TTC549 (cell line): ENCODE measurements around the gene OR10H5.
"Not testable (repeated sequence)": the region's sequence is repeated elsewhere in the genome, so short reads cannot be mapped to it uniquely, and the experiment has no call there.

Source experiments
- FAIRE-seq: peaks from 2 replicates; lab custom pipeline; 2012; peaks lifted over from hg19 to GRCh38; lab: Jason Lieb, UNC

Gene OR10H5

GRCh38 chr19:15812060-15812722 is 24.7 kb downstream of the OR10H5 start:
- FAIRE-seq, result no peak

- no peak for FAIRE-seq
Measured at GRCh38 chr19:15813916-15814315, 26.5 kb downstream of the OR10H5 start.

DNA sequence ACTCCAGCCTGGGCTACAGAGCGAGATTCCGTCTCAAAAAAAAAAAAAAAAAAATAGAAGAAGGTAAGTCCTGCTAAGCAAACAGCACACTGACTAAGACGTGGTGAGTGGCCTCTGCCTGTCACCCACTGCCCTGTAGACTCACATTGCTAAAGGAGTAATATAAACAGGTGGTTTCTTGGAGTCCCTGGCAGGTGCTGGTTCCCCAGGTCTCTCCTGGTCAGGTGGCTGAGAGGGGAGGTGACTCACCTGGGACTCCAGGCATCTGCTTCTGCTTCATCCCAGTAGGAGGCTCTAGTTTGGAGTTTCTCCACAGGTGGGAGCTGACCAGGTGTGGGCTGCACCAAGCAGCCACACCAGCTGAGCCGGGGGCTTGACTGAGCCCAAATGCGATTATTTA is 27.8 kb downstream of the OR10H5 start, which contains the start of gene OR10H1:
Gene OR10H1 (minus strand): TSS at position 359 of the 400 bp plus-strand sequence. CDS start 7,627 bp downstream, outside the sequence.
- FAIRE-seq, result no peak

GRCh38 chr19:15820646-15821045 is 33.2 kb downstream of the OR10H5 start:
- FAIRE-seq, result no peak

GRCh38 chr19:15825753-15826152 is 38.3 kb downstream of the OR10H5 start:
- FAIRE-seq, result no peak

DNA sequence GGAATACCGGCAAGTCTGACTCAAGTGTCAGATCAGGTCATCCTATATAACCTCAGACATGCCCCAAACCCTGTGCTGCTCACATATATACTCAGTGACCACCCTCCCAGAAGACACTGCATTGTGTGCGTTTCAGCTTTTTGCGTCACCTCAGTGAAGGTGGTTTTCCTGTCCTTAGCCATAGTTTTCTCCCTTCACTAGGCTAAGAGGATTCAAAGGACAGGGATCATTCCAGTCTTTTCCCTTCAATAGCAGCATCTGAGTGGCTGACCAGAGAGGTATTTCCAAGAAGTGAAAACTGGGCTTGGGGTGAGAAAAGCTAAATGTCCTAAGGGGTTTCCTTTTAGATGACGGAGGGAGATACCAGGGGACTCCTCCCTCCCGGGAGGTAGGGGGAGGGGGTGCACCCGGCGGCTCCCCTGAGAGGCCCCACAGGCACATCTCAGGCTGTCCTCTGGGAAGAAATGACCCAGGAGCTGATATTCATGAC is 40.7 kb downstream of the OR10H5 start:
- FAIRE-seq, result no peak

DNA sequence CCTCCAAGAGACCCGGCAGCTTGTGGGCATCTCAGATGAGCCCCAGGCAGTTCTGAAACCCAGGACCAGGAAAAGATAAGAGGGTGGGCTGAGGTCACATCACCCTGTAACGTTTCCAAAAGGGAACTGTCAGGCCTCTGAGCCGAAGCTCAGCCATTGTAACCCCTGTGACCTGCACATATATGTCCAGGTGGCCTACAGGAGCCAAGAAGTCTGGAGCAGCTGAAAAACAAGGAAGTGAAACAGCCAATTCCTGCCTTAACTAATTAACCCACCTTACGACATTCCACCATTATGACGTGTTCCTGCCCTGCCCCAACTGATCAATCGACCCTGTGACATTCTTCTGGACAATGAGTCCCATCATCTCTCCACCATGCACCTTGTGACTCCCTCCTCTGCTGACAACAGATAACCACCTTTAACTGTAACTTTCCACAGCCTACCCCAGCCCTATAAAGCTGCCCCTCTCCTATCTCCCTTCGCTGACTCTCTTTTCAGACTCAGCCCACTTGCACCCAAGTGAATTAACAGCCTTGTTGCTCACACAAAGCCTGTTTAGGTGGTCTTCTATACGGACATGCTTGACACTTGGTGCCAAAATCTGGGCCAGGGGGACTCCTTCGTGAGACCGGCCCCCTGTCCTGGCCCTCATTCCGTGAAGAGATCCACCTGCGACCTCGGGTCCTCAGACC is 41.3 kb downstream of the OR10H5 start:
- FAIRE-seq, result not testable (repeated sequence)

- no peak for FAIRE-seq
Measured at GRCh38 chr19:15829306-15829698, 41.8 kb downstream of the OR10H5 start.

DNA sequence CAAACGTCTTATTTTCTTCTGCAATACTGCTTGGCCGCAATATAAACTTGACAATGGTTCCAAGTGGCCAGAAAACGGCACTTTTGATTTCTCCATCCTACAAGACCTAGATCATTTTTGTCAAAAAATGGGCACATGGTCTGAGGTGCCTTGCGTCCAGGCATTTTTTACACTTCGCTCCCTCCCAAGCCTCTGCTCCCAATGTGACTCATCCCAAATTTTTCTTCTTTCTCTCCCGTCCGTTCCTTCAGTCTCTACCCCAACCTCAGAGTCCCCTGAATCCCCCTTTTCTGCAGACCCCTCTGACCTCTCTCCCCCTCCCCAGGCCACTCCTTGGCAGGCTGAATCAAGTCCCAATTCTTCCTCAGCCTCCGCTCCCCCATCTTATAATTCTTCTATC is 42.3 kb downstream of the OR10H5 start:
- no peak for FAIRE-seq

DNA sequence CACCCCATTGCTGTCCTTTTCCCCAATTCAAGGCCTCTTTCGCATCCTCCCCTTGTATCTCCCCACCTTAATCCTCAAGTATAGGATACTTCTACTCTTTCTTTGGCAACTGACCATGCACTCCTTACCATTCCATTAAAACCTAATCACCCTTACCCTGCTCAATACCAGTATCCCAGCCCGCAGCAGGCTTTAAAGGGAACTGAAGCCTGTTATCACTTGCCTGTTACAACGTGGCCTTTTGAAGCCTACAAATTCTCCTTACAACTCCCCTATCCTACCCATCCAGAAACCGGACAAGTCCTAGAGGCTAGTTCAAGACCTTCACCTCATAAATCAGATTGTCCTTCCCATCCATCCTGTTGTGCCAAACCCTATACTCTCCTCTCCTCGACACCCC is 44.2 kb downstream of the OR10H5 start:
- no peak for FAIRE-seq

DNA sequence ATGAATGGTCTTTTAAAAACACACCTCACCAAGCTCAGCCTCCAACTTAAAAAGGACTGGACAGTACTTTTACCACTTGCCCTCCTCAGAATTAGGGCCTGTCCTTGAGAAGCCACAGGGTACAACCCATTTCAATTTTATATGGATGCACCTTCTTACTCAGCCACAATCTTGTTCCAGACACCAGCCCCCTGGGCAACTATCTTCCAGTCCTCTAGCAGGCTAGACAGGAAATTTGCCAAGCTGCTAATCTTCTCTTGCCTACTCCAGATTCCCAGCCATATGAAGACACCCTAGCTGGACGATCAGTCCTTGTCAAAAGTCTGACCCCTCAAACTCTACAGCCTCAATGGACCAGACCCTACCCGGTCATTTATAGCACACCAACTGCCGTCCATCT is 46.8 kb downstream of the OR10H5 start:
- not testable (repeated sequence) for FAIRE-seq

DNA sequence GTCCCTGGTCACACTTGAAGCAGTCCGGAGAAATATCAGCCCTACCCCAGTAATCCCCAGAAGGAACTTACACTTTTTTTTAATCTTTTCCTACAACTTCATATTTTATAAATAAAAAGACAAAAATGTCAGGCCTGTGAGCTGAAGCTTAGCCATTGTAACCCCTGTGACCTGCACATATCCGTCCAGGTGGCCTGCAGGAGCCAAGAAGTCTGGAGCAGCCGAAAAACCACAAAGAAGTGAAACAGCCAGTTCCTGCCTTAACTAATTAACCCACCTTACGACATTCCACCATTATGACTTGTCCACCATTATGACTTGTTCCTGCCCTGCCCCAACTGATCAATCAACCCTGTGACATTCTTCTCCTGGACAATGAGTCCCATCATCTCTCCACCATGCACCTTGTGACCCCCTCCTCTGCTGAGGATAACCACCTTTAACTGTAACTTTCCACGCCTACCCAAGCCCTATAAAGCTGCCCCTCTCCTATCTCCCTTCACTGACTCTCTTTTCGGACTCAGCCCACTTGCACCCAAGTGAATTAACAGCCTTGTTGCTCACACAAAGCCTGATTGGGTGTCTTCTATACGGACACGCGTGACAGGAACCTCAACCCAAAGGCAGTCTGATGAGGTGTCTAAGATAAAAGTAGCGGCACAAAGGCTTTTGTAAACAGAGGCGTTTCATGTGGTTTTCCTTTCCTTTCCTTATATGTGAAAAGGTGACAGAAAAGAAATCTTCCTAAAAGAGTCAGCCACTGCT is 48.3 kb downstream of the OR10H5 start:
- FAIRE-seq, result not testable (repeated sequence)

GRCh38 chr19:15836330-15837220 is 49.1 kb downstream of the OR10H5 start:
- FAIRE-seq, result peak; percentile 92

DNA sequence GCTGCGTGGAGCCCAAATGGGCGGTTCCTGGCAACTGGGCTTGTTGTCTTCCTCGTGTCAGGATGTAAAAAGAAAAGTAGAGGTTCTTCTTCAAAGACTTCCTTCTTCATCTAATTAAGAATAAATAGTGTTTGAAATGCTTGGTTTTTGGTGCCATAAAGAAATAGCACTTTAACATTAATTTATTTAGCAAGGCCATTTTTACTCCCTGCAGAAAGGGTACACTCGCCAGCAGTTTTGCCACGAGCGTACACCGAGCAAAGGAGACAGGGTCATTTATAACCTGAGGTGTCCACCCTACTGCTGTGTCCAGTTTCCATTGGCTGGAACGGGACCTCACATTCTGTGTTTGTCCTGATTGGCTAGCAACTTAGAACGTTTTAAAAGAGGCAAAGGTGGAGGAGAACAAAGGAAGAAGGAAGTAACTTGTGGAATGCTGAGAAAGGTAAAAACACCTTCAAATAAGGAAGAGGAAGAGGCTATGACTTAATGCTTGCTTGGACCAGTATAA is 49.8 kb downstream of the OR10H5 start:
- FAIRE-seq, result no peak

- FAIRE-seq, result no peak
Measured at GRCh38 chr19:15838351-15838750, 50.9 kb downstream of the OR10H5 start.

DNA sequence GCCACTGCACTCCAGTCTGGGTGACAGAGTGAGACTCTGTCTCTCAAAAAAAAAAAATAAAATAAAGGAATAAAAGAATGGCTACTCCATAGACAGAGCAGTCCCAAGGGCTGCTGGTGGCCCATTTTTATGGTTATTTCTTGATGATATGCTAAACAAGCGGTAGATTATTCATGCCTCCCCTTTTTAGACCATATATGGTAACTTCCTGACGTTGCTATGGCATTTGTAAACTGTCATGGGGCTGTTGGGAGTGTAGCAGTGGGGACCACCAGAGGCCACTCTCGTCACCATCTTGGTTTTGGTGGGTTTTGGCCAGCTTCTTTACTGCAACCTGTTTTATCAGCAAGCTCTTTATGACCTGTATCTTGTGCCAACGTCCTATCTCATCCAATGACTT is 52.4 kb downstream of the OR10H5 start:
- FAIRE-seq, result not testable (repeated sequence)

GRCh38 chr19:15840833-15841232 is 53.4 kb downstream of the OR10H5 start:
- FAIRE-seq, result no peak

- FAIRE-seq, result no peak
Measured at GRCh38 chr19:15841875-15842569, 54.6 kb downstream of the OR10H5 start.

DNA sequence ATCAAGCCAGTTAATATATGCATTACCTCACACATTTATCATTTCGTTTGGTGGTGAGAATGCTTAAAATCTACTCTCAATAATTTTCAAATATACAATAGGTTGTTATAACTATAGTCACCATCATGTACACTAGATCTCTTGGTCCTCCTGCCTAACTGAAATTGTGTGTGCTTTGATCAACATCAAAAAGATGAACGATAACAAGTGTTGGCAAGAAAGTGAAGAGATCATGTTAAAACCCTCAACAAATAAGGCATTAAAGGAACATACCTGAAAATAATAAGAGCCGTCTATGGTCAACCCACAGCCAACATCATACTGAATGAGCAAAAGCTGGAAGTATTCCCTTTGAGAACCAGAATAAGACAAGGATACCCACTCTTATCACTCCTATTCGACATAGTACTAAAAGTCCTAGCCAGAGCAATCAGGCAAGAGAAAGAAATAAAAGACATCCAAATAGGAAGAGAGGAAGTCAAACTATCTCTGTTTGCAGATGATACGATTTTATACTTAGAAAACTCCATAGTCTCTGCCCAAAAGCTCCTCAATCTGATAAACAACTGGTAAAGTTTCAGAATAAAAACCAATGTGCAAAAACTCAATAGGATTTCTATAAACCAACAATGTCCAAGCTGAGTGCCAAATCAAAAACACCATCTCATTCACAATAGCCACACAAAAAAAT is 55.9 kb downstream of the OR10H5 start:
- no peak for FAIRE-seq

GRCh38 chr19:15843894-15844222 is 56.4 kb downstream of the OR10H5 start:
- not testable (repeated sequence) for FAIRE-seq

DNA sequence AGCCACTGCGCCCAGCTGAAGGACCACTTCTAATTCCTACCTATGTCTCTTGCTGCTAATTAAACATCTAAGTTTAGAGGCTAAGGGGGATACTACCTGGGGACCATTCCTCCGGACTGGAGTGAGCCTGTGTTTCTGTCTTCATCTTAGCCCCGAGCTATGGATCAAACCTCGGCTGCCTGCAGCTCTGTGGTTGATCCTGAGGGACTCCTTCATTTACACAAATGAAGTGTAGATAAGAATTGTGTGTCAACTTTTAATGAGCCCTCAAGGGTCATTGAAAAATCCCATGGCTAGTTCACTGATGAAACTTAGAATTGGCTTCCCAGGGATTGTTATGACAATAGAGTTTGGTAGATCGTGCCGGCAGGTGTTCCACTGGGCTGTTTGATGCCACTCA is 59.5 kb downstream of the OR10H5 start:
- no peak for FAIRE-seq
